Right lobe of liver (tissue), 6 donors: ENCODE measurements around the gene MRPL54. TPM values are rescaled to one million over a fixed set of nuclear protein-coding genes. Genes with fewer than 3 reads are reported as not detected.
"Not testable (repeated sequence)": the region's sequence is repeated elsewhere in the genome, so short reads cannot be mapped to it uniquely, and the experiment has no call there.

Experiments
- ATAC-seq, 4 donors: fragments of 200-7000 bp; cut with Tn5 transposase; one replicate each; pipeline ENCODE4 v1.9.1; 2020; ENCODE audit warnings: mild to moderate bottlenecking in 4 of 4, moderate library complexity in 4 of 4
- DNase-seq, 3 donors: peaks; one replicate each; pipeline ENCODE4 v3.0.0-alpha.2; 2020
- H3K27ac ChIP-seq, 3 donors: fragments of 200-600 bp; one replicate each; pipeline ENCODE4 v1.8.0; 2022
- H3K27me3 ChIP-seq, 2 donors: fragments of 200-600 bp; one replicate each; pipeline ENCODE4 v1.8.0; 2022
- H3K36me3 ChIP-seq, 4 donors: fragments of 200-600 bp; sonication (generic) in 1 of 4; one replicate each; pipeline versions ENCODE4 v1.5.1 to v1.8.0; 2017 to 2022; ENCODE audit warnings: control low read depth in 1 of 4
- H3K4me1 ChIP-seq, 4 donors: fragments of 200-600 bp; sonication (generic) in 1 of 4; one replicate each; pipeline versions ENCODE4 v1.5.1 to v1.8.0; 2017 to 2022; ENCODE audit warnings: control low read depth in 1 of 4
- H3K4me3 ChIP-seq, 3 donors: fragments of 200-600 bp; one replicate each; pipeline ENCODE4 v1.8.0; 2022
- H3K9me3 ChIP-seq, 4 donors: fragments of 200-600 bp; sonication (generic) in 1 of 4; one replicate each; pipeline versions ENCODE4 v1.5.1 to v1.8.0; 2017 to 2022; ENCODE audit warnings: control low read depth in 1 of 4
- POLR2A ChIP-seq: fragments of 450-650 bp; IDR thresholded peaks from one replicate; pipeline ENCODE4 v1.6.1; 2017; ENCODE audit warnings: antibody characterized with exemption, mild to moderate bottlenecking
- whole genome bisulfite sequencing: methylation state at CpG from one replicate; pipeline ENCODE4 v1.1.6; 2018; ENCODE audit warnings: low coverage, low lambda C conversion rate; ENCODE audit not compliant: insufficient coverage; ENCODE audit errors: missing lambda C conversion rate; 5-methylcytosine and 5-hydroxymethylcytosine counted together
- intact Hi-C, 2 donors: fragments of 100-400 bp; cut with DNase I; formaldehyde crosslinking; loops; one replicate each; pipeline versions ENCODE4 v1.11.2 to v1.14.1; 2022
- total RNA-seq, 6 experiments: library from RNA; depleted of rRNA in 2 of 6; stranded (reverse); fragments of >200 nt in 2 of 6; fragmentation: NEBNext Ultra II Directional in 3 of 6; extraction: Animal tissue kit (Norgen Biotek cat#: 25700) in 3 of 6; gene quantifications; one replicate each; pipeline versions ENCODE4 v1.1.0 to v1.2.4, GENCODE V29; 2016 to 2023
- TF ChIP-seq, protein P1 (sequence below), 4 donors: fragments of 200-600 bp in 3 of 4; fragments of 450-650 bp in 1 of 4; IDR thresholded peaks; one replicate each; pipeline versions ENCODE4 v1.5.1 to v1.8.0; 2016 to 2022; ENCODE audit warnings: antibody characterized with exemption in 4 of 4, mild to moderate bottlenecking in 2 of 4
- donor health status: DM: no; HTN: yes; CAD: no.
- donor health status: DM: no; HTN: no; CAD: no.
- donor health status: DM: no; HTN: no; CAD: no.
- donor health status: DM: no; HTN: yes; CAD: no.
- donor health status: DM: no; HTN: yes; CAD: no.

The MRPL54 gene
- total RNA-seq, 6 experiments from 2014 or later = 52.5 to 81.2 (median 61.9) TPM

DNA sequence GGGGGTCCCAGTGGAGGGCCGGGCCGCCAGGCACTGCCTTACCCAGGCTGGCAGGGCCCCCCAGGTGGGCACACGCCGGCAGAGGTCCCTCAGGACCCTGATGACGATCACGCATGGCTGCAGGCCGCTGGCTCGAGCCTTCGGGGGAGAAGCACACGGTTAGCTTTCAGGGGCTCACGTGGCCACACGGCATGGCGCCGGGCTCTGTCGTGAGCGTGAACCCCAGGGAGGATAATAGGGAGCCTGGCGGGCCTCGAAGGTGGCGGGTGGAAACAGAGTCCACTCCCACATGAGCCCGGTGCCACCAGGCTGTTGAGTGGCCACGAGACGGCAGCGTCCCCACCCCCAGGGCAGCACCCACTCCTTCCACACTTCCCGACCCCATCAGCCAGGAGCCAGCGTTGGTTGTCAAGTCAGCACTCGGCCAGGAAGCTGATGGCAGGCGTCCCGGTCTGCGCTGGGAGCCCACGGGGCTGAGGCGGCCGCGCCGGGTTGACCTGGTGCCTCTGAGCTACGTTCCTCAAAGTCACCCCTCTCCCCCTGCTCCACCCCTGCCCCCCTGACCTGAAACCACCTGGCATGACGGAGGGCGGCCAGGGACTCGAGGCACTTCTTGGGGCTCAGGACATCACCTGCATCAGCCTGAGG is 48.4 kb downstream of the MRPL54 start:
- TF ChIP-seq, protein P1, sequence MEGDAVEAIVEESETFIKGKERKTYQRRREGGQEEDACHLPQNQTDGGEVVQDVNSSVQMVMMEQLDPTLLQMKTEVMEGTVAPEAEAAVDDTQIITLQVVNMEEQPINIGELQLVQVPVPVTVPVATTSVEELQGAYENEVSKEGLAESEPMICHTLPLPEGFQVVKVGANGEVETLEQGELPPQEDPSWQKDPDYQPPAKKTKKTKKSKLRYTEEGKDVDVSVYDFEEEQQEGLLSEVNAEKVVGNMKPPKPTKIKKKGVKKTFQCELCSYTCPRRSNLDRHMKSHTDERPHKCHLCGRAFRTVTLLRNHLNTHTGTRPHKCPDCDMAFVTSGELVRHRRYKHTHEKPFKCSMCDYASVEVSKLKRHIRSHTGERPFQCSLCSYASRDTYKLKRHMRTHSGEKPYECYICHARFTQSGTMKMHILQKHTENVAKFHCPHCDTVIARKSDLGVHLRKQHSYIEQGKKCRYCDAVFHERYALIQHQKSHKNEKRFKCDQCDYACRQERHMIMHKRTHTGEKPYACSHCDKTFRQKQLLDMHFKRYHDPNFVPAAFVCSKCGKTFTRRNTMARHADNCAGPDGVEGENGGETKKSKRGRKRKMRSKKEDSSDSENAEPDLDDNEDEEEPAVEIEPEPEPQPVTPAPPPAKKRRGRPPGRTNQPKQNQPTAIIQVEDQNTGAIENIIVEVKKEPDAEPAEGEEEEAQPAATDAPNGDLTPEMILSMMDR (IDR thresholded peaks at IDR 0.05) = no peak
- TF ChIP-seq POLR2A = no peak
- intact Hi-C loops = no loop called here
- ATAC-seq = peak; percentile 23 to 51 (median 30)
- no peak overlapping the region for H3K4me3 ChIP-seq
- no peaks in the 10 kb centered on the region for H3K9me3 ChIP-seq
- WGBS = 70% methylated on average over 15 of the region's 38 CpGs
- no peak for DNase-seq
- no peaks in the 10 kb centered on the region for H3K27me3 ChIP-seq
- no peaks in the 10 kb centered on the region for H3K36me3 ChIP-seq
- H3K27ac ChIP-seq = no peak overlapping the region
- no peaks in the 10 kb centered on the region for H3K4me1 ChIP-seq

DNA sequence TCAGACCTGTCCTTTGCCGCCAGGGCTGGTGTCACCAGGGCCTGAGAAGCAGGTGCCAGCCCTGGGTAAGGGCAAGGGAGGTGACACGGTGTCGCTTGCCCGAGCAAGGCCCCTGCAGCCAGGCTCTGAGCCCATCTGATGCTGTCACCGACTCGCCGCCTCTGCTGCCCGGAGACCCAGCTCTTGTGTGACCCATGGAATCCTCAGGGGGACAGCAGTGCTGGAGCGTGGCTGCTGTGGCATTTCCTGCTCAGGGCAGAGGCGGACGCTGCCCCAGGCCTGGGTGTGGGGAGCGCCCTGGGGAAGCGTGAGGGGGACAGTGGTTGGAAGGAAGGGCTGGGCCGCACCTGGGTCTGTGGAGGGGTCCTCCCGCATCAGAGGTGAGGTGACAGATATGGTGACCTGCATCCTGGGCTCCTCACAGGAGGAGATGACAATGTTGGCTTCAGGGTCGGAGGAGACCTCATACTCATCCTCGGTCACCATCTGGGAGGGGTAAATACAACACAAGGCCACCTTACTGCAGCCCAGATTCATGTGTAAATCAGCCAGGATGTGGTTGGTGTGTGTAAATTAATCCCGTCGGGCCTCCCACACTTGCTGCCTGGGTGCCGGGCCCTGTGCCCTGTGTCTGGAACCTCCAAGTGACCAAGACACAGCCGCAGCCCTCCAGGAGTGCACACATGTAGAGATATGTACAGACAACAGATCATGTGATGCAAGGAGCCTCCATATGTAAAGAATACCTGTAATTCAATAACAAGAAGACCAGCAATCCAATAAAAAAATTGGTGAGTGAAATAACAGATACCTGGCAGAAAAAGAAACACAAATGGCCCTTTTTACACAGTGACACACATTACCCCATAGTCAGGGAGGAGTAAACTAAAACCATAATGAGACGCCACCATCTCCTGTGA is 51.3 kb downstream of the MRPL54 start:
- Histone ChIP-seq H3K36me3 (no peaks in the 10 kb centered on the region), H3K4me1 (no peaks in the 10 kb centered on the region), H3K4me3 (no peak overlapping the region), H3K27ac (peak overlapping the region; percentile 29 to 54 (median 31)), H3K9me3 (no peaks in the 10 kb centered on the region), H3K27me3 (no peaks in the 10 kb centered on the region)
- WGBS = 72% methylated on average over 5 of the region's 22 CpGs
- TF ChIP-seq, protein P1 (IDR thresholded peaks at IDR 0.05) = no peak
- TF ChIP-seq POLR2A = no peak
- intact Hi-C loops = no loop called here
- no peak for DNase-seq
- ATAC-seq = peak in 3 of 4 donors; percentile 11 to 35 (median 11)

DNA sequence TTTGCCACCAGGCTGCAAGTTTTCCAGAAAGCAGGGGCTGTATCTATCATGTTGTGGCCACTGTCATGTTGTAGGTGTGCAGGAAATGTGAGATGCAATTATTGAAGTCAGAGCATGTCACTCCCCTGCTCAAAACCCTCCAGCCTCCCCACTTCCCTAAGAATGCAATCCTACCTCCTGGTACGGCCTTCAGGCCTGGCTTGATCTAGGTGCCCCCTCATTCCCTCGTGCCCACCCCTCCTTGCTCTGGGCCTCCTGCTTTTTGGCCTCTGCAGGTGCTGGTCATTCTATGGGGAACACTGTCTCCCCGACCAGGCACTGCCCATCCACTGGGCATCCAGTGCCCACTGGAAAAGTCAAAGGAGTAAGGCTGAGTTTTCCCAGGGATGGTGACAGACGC is 52.2 kb downstream of the MRPL54 start:
- intact Hi-C loops = no loop called here
- Histone ChIP-seq H3K4me1 (no peaks in the 10 kb centered on the region), H3K27ac (no peak overlapping the region)

DNA sequence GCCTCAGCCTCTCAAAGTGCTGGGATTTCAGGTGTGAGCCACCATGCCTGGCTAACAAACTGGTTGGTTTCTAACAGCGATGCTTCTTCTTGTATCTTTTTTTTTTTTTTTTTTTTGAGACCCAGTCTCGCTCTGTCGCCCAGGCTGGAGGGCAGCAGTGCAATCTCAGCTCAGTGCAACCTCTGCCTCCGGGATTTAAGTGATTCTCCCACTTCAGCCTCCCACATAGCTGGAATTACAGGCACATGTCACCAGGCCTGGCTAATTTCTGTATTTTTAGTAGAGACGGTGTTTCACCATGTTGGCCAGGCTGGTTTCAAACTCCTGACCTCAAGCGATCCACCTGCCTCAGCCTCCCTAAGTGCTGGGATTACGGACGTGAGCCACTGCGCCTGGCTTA is 53.7 kb downstream of the MRPL54 start:
- H3K9me3 ChIP-seq, H3K27ac ChIP-seq, H3K27me3 ChIP-seq, H3K4me3 ChIP-seq, H3K4me1 ChIP-seq, DNase-seq, ATAC-seq, H3K36me3 ChIP-seq, intact Hi-C loops: not testable (repeated sequence)
- WGBS = 97% methylated on average over 5 of the region's 9 CpGs

More for the DNA sequence above, 52.2 kb downstream of the MRPL54 start:
- WGBS = 70% methylated on average over 2 of the region's 4 CpGs
- no peak for TF ChIP-seq POLR2A
- TF ChIP-seq, protein P1 (IDR thresholded peaks at IDR 0.05) = no peak
- ATAC-seq (no peak), DNase-seq (no peak)
- H3K9me3 ChIP-seq = no peaks in the 10 kb centered on the region
- H3K4me3 ChIP-seq = no peak overlapping the region
- H3K27me3 ChIP-seq = no peaks in the 10 kb centered on the region
- H3K36me3 ChIP-seq = no peaks in the 10 kb centered on the region
